GM13976 (cell line): ENCODE measurements around the gene GALNT9.

Experiments used
- DNase-seq: peaks from one replicate; pipeline ENCODE4 v3.0.0; 2012; ENCODE audit warnings: low spot score
- CTCF ChIP-seq: IDR thresholded peaks from 2 replicates; pipeline ENCODE4 v1.5.1; 2012; ENCODE audit warnings: borderline replicate concordance, mild to moderate bottlenecking; ENCODE audit not compliant: insufficient read depth; ENCODE audit errors: extremely low read depth, missing control alignments, control extremely low read depth
- in situ Hi-C: fragments of 300-500 bp; cut with MboI; formaldehyde crosslinking; loops from one replicate; pipeline ENCODE4 v1.12.0; 2022; ENCODE audit warnings: low sequenced_read_pairs, mixed read lengths, inconsistent platforms; ENCODE audit not compliant: unreplicated experiment

The GALNT9 gene

GRCh38 chr12:132175496-132176384, 153.6 kb downstream of the GALNT9 start:
- in situ Hi-C loops = no loop called here
- TF ChIP-seq CTCF = no peak
- DNase-seq = no peak

GRCh38 chr12:132174839-132175490, 154.4 kb downstream of the GALNT9 start:
- in situ Hi-C loops = no loop called here
- no peak for DNase-seq
- no peak for TF ChIP-seq CTCF

GRCh38 chr12:132174015-132174838, 155.2 kb downstream of the GALNT9 start:
- DNase-seq = no peak
- no peak for TF ChIP-seq CTCF
- in situ Hi-C loops = no loop called here

DNA sequence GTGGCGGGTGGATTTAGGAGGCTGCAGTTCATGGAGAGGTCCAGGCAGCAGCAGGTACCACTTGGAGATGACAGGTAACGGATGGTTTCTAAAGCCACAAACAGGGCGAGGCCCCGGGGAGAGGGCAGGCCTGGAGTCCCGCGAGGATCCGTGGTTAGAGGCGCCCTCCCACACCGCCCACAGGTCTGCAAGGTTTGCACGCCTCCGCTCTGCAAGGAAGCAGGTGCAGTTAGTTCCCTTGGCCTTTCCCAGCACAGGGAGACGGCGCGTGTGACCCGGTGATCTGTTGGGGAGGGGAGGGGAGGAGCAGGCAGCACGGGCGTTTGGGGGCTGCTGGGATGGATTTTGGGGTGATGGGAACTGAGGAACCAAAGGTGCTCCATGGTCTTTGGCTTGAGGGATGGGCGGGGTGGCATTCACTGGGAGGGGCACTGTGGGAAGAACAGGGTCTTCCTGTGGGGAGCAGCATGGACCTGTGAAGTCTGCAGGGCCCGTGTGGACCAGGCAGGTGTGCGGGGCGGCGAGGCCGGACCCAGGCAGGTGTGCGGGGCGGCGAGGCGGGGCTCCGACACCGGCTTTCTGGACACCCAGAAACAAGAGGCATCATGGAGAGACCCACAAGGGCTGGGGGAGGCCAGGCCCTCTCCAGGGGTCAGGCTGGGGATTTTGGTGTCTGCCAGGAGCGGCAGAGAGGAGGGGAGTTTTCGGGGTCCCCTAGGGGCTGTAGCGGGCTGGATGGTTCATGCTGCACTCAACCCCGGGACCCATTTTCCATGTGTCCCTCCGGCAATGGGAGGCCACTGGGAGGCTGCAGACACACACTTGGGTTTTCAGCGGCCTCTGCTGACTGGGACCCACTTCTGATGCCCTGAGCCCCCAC, 156.0 kb downstream of the GALNT9 start:
- in situ Hi-C loops = no loop called here

DNA sequence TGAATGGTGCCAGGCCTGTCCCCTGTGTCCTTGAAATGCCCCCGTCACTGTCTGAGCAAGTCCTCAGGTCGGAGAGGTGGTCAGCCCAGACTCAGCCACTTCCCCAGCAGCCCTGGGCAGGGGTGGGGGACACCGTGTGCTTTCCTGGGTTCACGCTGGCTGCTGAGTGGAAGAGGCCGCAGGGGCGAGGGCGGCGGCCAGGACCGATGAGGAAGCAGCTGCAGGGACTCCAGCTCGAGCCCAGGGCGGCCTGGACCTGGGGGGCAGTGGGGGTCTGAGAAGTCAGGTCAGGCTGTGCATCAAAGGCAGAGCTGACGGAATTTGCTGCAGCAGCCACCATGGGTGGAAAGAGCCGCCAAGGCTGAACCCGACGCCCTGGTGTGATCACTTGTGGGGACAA, 156.8 kb downstream of the GALNT9 start:
- in situ Hi-C loops = no loop called here
- no peak for TF ChIP-seq CTCF
- DNase-seq = no peak

More for the DNA sequence above, 156.0 kb downstream of the GALNT9 start:
- DNase-seq = no peak
- no peak for TF ChIP-seq CTCF
